GM18507 (cell line): ENCODE results near the gene AFMID.
"Not testable (repeated sequence)": the region's sequence is repeated elsewhere in the genome, so short reads cannot be mapped to it uniquely, and the experiment has no call there.

Source experiments
- DNase-seq: peaks from one replicate; pipeline ENCODE4 v3.0.0; 2011; ENCODE audit warnings: low read depth; ENCODE audit not compliant: insufficient read length; ENCODE audit errors: extremely low spot score
- FAIRE-seq: peaks from 2 replicates; lab custom pipeline; 2011; peaks lifted over from hg19 to GRCh38; lab: Jason Lieb, UNC

The AFMID gene

GRCh38 chr17:78232859-78233173 lies 45.7 kb downstream of the AFMID start:
- DNase-seq (no peak), FAIRE-seq (no peak)

DNA sequence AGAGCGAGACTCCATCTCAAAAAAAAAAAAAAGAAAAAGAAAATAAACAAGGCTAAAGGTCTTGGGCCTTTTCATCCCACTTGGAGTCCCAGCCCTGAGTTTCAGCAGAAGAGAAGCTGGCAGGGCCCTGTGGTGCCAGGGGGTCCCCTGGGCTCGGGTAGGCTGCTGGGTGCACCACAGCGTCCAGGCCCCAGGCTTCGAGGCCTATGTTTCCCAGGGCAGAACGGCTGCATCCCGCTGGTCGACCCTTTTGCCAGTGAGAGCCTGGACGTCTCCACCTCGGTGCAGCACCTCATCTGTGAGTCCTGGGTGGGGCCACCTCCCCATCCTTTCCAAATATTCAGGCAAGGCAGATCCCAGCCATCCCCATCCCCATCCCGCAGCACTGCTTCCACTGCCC lies 46.5 kb downstream of the AFMID start:
- no peak for FAIRE-seq
- DNase-seq, result no peak

DNA sequence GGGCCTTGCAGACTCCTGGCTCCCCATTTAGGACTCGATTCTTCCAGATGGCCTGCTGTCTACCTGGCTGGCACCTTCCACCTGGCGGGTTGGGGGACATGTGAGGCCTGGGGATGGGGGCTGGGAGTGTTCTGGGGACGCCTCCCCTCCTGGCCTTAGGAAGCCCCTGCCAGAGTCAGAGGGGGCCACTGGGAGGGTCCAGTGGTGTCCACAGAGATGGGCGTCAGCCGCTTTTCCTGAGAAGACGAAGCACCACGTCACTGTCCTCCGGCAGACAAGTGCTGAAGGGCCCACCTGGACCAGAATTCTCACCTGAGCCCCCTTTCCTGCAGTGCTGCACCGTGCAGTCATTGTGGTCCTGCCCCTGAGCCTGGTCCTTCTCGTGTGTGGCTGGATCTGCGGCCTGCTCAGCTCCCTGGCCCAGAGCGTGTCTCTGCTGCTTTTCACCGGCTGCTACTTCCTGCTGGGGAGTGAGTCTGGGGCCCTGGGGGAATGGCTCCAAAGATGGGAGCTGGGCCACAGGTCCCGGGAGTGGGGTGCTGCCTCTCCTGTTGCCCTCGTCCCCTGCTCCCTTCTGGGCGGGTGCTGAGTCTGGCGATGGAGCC lies 47.2 kb downstream of the AFMID start:
- FAIRE-seq, result no peak
- no peak for DNase-seq

DNA sequence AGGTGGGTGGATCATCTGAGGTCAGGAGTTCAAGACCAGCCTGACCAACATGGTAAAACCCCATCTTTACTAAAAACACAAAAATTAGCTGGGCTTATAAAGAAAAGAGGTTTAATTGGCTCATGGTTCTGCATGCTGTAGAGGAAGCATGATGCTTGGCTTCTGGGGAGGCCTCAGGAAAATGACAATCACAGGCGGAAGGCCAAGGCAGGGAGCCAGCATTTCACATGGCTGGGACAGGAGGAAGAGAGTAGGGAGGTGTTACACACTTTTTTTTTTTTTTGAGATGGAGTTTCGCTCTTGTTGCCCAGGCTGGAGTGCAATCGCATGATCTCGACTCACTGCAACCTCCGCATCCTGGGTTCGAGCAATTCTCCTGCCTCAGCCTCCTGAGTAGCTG lies 47.9 kb downstream of the AFMID start:
- not testable (repeated sequence) for DNase-seq, FAIRE-seq

DNA sequence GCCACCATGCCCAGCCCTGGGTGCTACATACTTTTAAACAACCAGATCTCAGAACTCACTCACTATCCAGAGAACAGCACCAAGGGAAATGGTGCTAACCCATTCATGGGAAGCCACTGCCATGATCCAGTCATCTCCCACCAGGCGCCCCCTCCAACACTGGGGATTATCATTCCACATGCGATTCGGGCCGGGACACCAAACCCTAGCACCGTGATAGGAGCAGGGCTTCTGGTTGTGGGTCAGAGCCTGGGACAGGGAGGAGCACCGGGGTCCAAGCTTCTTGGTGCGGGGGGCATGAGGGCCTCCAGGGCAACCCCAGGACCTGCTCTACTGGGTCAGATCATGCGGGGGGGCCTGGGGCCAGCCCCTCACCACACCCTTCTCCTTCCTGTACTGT lies 48.7 kb downstream of the AFMID start:
- DNase-seq, result no peak
- FAIRE-seq, result no peak

DNA sequence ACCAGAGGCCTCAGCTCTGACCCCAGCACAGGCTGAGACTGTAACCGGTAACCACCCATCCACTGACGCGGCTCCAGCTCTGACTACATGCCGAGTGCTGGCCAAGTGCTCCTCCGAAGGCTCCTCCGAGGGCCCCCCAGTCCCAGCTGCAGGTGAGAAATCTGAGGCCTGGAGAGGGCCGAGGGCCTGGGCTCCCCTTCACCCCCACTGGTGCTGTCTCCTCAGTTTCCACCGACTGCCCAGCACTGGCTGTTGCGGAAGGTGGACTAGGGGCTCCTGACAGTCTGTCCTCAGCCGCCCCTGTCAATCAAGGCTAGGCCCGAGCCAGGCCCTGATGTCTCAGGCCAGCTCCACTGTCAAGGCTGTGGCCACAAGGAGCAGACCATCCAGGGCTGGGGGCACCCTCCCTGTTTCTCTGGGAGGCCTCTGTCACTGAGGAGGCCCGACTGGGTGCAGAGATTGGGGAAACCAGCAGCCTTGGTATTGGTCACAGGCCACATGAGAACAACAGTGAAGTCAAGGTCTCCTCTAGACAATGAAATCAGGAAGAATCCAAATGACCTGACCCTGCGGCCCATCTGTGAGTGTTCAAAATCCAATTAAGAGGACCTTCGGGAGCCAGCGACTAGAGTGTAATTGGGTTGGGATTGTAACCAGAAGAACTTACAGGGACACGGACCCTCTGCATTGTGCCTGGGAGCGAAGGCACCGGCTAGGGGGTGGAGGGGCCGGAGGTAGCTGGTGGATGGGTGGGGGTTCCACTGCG lies 49.4 kb downstream of the AFMID start:
- FAIRE-seq, result no peak

GRCh38 chr17:78237401-78238012 lies 50.3 kb downstream of the AFMID start:
- no peak for DNase-seq
- no peak for FAIRE-seq

More for the DNA sequence above, 49.4 kb downstream of the AFMID start:
- DNase-seq, result no peak

- FAIRE-seq, result no peak
- no peak for DNase-seq
These were observed 51.8 kb downstream of the AFMID start for GRCh38 chr17:78238823-78239488.

DNA sequence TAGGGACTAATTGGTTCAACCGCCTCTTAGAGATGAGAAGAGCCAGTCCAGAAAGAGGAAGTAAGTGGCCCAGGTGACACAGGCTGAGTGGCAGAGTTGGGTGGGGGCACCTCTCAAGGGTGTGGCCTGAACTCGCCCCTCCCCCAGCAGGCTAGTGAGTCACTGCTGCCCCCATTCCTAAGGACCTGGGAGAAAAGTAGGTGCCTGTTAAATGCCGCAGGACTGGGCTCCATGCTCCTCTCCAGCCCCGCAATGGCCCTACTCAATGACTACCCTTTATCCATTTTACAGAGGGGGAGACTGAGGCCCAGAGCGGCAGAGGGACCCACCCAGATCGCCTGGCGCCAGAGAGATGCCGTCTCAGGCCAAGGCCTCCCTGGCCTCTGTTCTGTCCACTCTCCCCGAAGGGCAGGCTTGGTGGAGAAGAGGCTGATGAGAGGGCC lies 52.3 kb downstream of the AFMID start:
- DNase-seq, result no peak
- FAIRE-seq, result no peak

DNA sequence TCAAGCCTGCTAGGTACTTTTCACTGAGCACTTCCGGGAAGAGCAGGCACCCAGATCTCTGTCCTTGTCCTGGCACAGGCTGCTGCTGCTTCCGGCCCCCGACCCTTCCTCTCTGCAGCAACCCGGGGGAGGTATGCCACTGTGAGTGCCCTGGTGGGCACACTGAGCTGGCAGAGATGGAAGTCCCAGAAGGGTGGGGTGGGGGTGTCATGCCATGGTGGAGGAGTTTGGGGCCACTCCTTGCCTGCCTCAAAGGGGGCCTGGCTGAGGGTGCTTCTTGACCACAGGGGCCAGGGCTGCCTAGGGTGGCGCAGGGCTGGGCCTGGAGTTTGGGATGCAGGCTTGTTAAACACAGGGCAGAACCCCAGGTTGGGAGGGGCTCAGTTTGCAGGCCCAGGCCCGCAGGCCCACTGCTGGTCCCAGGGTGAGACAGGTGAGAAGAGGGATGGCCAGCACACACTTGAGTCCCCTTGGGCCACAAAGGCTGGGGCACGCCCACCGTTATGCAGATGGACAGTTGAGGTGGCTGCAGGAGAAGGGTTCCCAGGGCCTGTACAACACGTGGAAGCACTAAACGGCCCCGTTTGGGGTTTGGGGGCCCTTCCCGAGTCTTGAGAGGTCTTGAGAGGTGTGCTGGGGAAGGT lies 53.0 kb downstream of the AFMID start:
- FAIRE-seq, result no peak

DNA sequence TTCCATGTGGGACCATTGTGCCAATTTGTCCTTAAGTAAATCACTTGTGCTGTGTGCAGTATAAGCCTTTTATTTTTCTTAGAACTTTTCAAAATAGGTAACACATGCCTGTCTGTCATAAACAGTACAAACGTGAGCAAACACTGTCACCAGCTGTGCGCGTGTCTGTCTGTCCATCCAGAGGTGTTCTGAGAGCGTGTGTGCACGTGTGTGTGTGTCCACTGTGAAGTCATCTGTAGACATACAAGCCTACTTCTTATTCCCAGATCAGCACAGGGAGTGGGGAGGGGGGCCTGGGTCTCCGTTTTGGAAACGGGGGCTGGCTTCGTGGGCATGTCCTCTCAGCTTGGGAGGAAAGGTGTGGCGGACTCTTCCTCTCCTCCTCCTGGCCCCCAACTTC lies 53.7 kb downstream of the AFMID start:
- no peak for FAIRE-seq
- no peak for DNase-seq

More for the DNA sequence above, 53.0 kb downstream of the AFMID start:
- DNase-seq, result no peak

GRCh38 chr17:78241277-78242023 lies 54.3 kb downstream of the AFMID start:
- FAIRE-seq, result peak; percentile 31
- DNase-seq, result no peak

- DNase-seq, result no peak
- peak; percentile 86 for FAIRE-seq
These were observed 55.0 kb downstream of the AFMID start for GRCh38 chr17:78242024-78242742.

- no peak for FAIRE-seq
- DNase-seq, result no peak
These were observed 60.1 kb downstream of the AFMID start for GRCh38 chr17:78247304-78247703.

- DNase-seq (no peak), FAIRE-seq (no peak)
These were observed 61.1 kb downstream of the AFMID start for GRCh38 chr17:78248051-78248914.

GRCh38 chr17:78249074-78249817 lies 62.1 kb downstream of the AFMID start:
- FAIRE-seq, result no peak
- DNase-seq, result no peak
